22Rv1 (cell line): ENCODE results near the gene WNK2.

Experiments
- H3K27ac ChIP-seq: fragments of 450-650 bp; 2 replicates; pipeline ENCODE4 v1.5.1; 2017
- CTCF ChIP-seq: fragments of 450-650 bp; IDR thresholded peaks from 2 replicates; pipeline ENCODE4 v1.5.1; 2017; ENCODE audit warnings: mild to moderate bottlenecking
- ZFX ChIP-seq: fragments of 450-650 bp; IDR thresholded peaks from 2 replicates; pipeline ENCODE4 v1.6.1; 2017; ENCODE audit warnings: antibody characterized with exemption, borderline replicate concordance

Gene WNK2

DNA sequence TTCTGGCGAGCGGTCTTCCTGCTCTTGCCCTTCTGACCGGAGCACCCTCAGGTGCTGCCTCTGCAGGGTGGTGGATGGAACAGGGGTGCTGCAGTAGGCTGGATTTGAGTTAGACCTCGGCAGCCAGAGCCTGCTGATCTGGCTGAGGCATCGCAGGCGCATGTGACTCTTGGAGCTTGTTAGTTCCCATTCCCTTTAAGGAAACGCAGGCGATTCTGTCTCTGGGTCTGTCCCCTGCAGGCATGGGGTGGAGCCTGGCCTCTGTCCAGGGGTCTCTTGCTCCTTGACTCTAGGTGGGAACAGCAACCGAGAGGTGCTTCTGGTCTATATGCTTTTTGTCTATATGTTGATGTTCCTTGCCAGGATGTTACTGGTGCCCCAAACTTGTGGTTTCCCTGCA is 3.1 kb downstream of the WNK2 start:
- no peak overlapping the region for H3K27ac ChIP-seq
- TF ChIP-seq ZFX: no peak
- no peak for TF ChIP-seq CTCF

DNA sequence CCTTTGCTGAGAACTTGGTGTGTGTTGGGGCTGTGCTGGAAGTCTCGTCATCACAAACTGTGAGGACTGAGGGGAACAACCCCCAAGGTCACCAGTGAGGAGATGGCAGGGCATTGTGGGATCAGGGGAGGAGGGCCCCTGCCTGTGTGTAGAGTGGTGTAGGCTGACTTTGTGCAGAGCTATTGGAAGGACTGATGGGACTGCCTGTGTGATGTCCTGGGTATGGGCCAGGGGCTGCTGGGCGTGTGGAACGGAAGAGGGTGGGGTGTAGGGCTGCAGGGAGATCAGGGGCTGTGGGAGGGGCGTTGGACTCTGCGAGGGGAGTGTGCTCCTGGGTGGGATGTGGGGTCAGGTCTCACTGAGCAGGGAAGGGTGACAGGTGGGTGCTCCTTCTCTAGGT is 3.6 kb downstream of the WNK2 start:
- TF ChIP-seq CTCF: no peak
- TF ChIP-seq ZFX: no peak
- H3K27ac ChIP-seq: no peak overlapping the region

DNA sequence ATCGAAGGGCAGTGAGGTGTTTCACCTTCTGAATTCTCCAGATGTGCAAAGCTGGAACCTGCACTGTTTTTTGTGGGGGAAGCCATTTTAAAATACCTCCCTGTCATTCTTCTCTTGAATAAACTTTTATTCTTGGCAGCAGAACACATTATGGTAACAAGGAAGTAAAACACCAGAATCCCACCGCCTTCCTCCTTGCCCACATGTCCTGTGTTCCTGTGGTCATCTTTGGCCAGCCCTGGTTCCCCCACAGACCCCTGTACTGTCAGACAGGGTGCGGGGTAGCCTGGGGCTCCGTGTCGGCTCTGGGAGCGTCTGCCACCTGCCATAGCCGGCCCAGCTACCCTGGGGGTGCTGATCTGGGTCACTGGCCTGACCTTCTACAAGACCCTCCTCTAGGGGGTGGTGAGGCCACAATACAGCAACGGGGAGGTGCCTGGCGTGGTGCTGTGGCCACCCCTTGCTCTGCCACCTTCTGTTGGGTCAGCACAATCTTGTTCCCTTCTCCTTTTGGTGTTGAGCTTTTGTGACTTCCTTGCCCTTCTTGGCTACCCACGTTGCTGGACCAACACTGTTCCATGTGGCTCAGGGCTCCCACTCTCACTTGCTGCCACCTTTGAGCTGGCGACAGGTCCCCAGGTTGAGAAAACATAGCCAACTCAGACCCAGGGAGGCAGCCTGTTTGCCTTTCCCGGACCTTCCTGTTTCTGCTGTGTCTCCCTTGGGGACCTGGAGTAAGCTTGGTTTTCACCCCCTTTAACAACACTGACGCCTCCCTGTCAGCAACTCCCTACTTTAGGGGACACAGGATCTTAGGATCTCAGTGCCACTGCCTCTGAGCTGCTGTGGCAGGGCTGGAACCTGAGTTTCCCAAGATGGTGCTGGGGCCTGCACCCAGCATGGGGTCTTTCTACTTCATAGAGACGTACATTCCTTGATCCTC is 4.8 kb downstream of the WNK2 start:
- TF ChIP-seq CTCF: no peak
- no peak for TF ChIP-seq ZFX

DNA sequence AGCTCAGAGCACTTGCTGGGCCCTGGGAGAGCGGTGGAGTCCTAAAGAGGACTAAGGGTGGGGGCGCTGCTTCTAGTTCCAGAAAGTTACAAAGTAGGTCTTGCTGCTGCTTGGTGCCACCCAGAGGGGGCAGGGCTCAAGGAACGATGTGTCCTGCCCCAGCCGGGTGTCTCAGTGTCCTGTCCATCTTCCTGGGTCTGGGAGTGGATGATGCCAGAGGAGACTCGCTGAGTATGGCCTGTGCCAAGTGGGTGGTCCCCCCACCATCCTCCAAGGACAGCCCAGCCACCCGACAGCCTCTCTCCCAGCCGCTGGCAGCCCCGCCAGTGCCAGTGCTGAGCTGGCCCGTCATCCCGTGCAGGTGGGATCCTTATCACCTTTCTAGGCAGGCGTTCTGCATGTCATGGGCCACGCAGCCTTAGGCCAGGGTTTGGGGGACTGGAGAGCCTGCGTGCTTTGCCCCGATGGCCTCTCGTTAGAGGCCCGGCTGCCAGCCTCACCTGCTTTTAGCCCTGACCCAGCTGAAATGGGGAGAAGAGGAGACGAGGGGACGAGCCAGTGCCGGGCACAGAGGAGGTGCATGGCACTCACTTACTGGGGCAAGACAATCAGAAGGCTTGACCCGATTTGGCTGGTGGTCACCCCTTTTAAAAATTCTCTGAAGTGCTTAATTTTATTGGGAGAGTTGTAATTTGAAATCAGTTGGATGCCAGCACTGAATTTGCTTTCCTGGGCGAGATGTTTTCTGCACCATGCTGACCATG is 5.6 kb downstream of the WNK2 start:
- TF ChIP-seq ZFX: no peak
- no peak for TF ChIP-seq CTCF
- no peak overlapping the region for H3K27ac ChIP-seq

More for the DNA sequence above, 4.8 kb downstream of the WNK2 start:
- no peak overlapping the region for H3K27ac ChIP-seq

DNA sequence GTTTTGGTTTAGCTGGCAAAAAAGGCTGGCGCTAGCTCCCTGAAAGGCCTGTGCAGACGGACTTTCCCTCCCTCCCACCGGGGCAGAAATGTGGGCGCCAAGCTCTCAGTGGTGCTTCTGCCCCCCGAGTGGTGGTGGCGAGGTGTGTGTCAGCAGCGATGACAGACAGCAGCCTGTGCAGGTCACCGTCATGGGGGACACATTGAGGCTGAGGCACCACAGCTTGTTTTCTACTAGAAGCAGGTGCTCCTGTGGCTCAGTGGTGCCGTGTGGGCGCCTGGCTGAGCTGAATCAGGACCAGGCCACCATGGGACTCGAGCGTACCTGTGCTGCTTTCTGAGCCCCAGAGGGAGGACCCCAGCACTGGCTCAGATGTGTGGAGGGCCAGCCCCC is 6.2 kb downstream of the WNK2 start:
- H3K27ac ChIP-seq: no peak overlapping the region
- no peak for TF ChIP-seq CTCF
- no peak for TF ChIP-seq ZFX

GRCh38 chr9:93190656-93191353 is 6.9 kb downstream of the WNK2 start:
- H3K27ac ChIP-seq: no peak overlapping the region
- TF ChIP-seq ZFX (no peak), CTCF (no peak)
